ENCODE results near the gene NPBWR2. TPM values are rescaled to one million over a fixed set of nuclear protein-coding genes. Genes with fewer than 3 reads are reported as not detected.

Gene NPBWR2
- total RNA-seq, 4 donors from 2014 or later, result not detected

DNA sequence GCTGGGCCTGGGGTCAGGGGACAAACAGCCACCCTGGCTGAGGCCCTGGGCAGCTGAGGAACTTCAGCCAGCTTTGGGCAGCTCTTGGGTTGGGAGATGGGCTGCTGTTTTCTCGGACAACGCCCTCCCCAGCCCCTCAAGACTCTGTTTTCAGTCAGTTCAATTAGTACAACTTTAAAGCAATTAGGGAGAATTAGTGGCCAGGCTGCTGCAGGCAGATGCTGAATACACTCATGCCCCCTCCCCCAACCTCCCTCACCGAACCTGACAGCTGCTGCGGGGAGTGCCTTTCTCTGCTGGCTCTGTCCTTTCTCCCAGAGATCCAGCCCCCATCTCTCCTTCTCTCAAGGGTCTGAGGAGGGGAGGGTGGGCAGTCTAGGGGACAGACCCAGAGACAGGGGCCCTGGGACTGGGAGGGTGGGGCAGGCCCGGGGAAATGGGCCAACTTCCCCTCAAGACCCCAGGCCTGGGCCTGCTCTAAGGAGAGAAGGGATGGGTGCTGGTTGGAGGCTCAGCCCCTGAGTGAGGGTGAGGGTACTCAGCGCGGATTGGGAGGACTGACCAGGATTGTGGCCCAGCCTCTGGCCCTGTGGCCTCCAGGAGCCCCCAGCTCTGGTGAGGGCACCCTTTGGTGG, 39.1 kb upstream of the NPBWR2 start:
- Histone ChIP-seq H3K9me3 (no peaks in the 10 kb centered on the region), H3K27ac (no peak overlapping the region), H3K27me3 (no peaks in the 10 kb centered on the region), H3K36me3 (no peaks in the 10 kb centered on the region), H3K4me1 (no peaks in the 10 kb centered on the region), H3K4me3 (no peak overlapping the region)
- no peak for DNase-seq
- intact Hi-C loops (cut with DNase I; ENCODE audit: low total_unique reads), result no loop called here
- TF ChIP-seq CTCF (IDR thresholded peaks at IDR 0.05) (no peak), POLR2A (IDR thresholded peaks at IDR 0.05) (no peak)

DNA sequence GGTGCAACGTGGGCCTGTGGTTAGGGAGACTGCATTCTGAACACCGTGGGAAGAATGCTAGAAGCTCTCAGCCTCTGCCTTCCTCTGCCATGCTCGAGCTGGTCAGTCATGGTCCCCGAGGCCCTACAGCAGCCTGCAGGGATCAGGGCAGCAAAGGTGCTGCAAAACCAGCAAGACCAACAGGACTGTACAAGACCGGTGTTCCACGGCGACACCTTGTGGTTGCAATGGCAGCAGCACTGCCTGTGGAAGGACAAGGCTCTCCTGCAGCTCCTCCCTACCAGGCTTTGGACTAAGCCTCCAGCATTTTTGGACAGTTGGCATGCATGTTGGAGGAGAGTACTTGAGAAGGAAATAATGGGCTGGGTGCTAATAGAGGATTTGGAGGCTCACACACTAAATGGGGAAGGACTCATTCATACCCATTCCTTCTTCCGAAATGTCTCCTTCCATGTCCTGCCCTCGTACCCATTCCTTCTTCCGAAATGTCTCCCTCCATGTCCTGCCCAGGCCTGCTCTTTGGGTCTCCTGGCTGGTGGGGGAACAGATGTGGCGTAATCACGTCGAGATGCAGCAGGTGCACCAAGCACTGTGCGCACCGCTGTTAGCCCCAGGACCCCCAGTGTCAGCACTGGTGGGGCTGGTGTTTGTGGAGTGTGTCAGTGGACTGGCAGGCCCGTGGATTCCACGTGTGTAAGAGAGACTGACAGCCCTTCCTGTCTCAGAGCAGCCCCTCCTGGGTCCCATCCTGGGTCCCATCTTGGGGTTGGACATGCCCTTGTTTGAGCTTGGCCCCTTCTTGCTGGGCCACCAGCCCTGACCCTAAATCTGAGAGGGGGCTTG, 38.3 kb upstream of the NPBWR2 start:
- H3K4me1 ChIP-seq, result no peaks in the 10 kb centered on the region
- H3K9me3 ChIP-seq, result no peaks in the 10 kb centered on the region
- no peak for TF ChIP-seq CTCF (IDR thresholded peaks at IDR 0.05)
- TF ChIP-seq POLR2A (IDR thresholded peaks at IDR 0.05), result no peak
- H3K27ac ChIP-seq, result no peak overlapping the region
- DNase-seq, result no peak
- no peaks in the 10 kb centered on the region for H3K36me3 ChIP-seq
- H3K27me3 ChIP-seq, result no peaks in the 10 kb centered on the region
- intact Hi-C loops (cut with DNase I; ENCODE audit: low total_unique reads), result no loop called here
- no peak overlapping the region for H3K4me3 ChIP-seq

- intact Hi-C loops (cut with DNase I; ENCODE audit: low total_unique reads), result no loop called here
- Histone ChIP-seq H3K4me3 (no peak overlapping the region), H3K36me3 (no peaks in the 10 kb centered on the region), H3K4me1 (no peaks in the 10 kb centered on the region), H3K27me3 (no peaks in the 10 kb centered on the region), H3K27ac (no peak overlapping the region), H3K9me3 (no peaks in the 10 kb centered on the region)
- no peak for TF ChIP-seq POLR2A (IDR thresholded peaks at IDR 0.05)
- no peak for TF ChIP-seq CTCF (IDR thresholded peaks at IDR 0.05)
- DNase-seq, result no peak
Measured at GRCh38 chr20:64144144-64144912, 37.0 kb upstream of the NPBWR2 start.

GRCh38 chr20:64143018-64143801, 35.8 kb upstream of the NPBWR2 start:
- H3K27me3 ChIP-seq, result no peaks in the 10 kb centered on the region
- H3K27ac ChIP-seq, result no peak overlapping the region
- H3K9me3 ChIP-seq, result no peaks in the 10 kb centered on the region
- no peak for DNase-seq
- no peak overlapping the region for H3K4me3 ChIP-seq
- H3K4me1 ChIP-seq, result no peaks in the 10 kb centered on the region
- TF ChIP-seq POLR2A (IDR thresholded peaks at IDR 0.05), result no peak
- no peak for TF ChIP-seq CTCF (IDR thresholded peaks at IDR 0.05)
- H3K36me3 ChIP-seq, result no peaks in the 10 kb centered on the region
- intact Hi-C loops (cut with DNase I; ENCODE audit: low total_unique reads), result no loop called here
